Hepatocyte (in vitro differentiated cells): Measurements from ENCODE around the gene SPOUT1.

Experiments
- EZH2 ChIP-seq: fragments of 200-600 bp; sonication (generic); IDR thresholded peaks from 2 replicates; pipeline ENCODE4 v1.6.1; 2016; ENCODE audit warnings: antibody characterized with exemption, mild to moderate bottlenecking, borderline replicate concordance
- EZH2phosphoT487 ChIP-seq: fragments of 200-600 bp; sonication (generic); IDR thresholded peaks from one replicate; pipeline ENCODE4 v1.6.1; 2018; ENCODE audit warnings: antibody characterized with exemption, mild to moderate bottlenecking, low read depth, moderate library complexity; ENCODE audit not compliant: unreplicated experiment, severe bottlenecking
- TF ChIP-seq, protein P1 (sequence below): fragments of 200-600 bp; sonication (generic); IDR thresholded peaks from 2 replicates; pipeline ENCODE4 v1.5.1; 2016; ENCODE audit warnings: antibody characterized with exemption, mild to moderate bottlenecking; ENCODE audit not compliant: poor library complexity

DNA sequence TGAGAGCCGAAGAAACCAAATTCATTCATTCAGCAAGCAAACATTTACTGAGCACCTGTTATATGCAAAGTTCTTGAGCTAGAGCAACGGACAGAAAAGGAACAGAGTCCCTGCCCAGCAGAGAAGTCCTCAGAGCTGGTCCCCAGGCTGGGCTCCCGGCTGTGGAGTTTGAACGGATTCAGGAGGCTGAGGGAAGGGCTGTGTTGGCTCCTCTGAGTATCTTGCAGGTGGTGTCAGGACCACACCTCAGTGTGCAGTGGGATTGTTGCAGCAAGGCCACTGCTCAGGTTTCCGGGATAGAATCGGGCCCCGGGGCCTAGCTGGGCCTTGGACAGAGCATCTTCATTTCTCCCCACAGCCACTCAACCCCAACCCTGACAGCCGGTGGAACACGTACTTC is 37.5 kb downstream of the SPOUT1 start:
- TF ChIP-seq, protein P1, sequence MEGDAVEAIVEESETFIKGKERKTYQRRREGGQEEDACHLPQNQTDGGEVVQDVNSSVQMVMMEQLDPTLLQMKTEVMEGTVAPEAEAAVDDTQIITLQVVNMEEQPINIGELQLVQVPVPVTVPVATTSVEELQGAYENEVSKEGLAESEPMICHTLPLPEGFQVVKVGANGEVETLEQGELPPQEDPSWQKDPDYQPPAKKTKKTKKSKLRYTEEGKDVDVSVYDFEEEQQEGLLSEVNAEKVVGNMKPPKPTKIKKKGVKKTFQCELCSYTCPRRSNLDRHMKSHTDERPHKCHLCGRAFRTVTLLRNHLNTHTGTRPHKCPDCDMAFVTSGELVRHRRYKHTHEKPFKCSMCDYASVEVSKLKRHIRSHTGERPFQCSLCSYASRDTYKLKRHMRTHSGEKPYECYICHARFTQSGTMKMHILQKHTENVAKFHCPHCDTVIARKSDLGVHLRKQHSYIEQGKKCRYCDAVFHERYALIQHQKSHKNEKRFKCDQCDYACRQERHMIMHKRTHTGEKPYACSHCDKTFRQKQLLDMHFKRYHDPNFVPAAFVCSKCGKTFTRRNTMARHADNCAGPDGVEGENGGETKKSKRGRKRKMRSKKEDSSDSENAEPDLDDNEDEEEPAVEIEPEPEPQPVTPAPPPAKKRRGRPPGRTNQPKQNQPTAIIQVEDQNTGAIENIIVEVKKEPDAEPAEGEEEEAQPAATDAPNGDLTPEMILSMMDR = no peak
- TF ChIP-seq EZH2 (no peak), EZH2phosphoT487 (no peak)
